H1 (cell line): ENCODE results near the gene IL36B. TPM values are rescaled to one million over a fixed set of nuclear protein-coding genes. Genes with fewer than 3 reads are reported as not detected.

Source experiments
- CTCF ChIA-PET: fragments of 300-600 bp; sonication (Branson Sonifier 250); formaldehyde crosslinking; loops from one replicate; lab custom pipeline; 2021; ENCODE audit not compliant: partially characterized antibody; lab: Charles Lee
- POLR2A ChIA-PET: fragments of 300-600 bp; sonication (Branson Sonifier 250); formaldehyde crosslinking; loops from one replicate; lab custom pipeline; 2021; ENCODE audit warnings: inconsistent platforms; ENCODE audit not compliant: partially characterized antibody; lab: Charles Lee
- DNase-seq, 2 experiments: peaks; one replicate each; pipeline versions ENCODE4 v3.0.0 to v3.0.0-alpha.2; 2010 to 2022; ENCODE audit warnings: low spot score in 2 of 2, low read depth in 1 of 2, mixed read lengths in 1 of 2
- FAIRE-seq: peaks from 2 replicates; lab custom pipeline; 2011; peaks lifted over from hg19 to GRCh38; lab: Jason Lieb, UNC
- H2AFZ ChIP-seq: 2 replicates; pipeline ENCODE4 v1.8.1; 2012; ENCODE audit warnings: low read length, inconsistent platforms
- H2AK5ac ChIP-seq: 2 replicates; pipeline ENCODE4 v1.6.1; 2013; ENCODE audit warnings: low read depth, low read length
- H2BK120ac ChIP-seq: replicated peaks from 2 replicates; pipeline ENCODE3; 2013; ENCODE audit warnings: low read depth, low read length, inconsistent platforms
- H2BK12ac ChIP-seq: 2 replicates; pipeline ENCODE4 v1.6.1; 2013; ENCODE audit warnings: low read depth, low read length
- H2BK15ac ChIP-seq: 2 replicates; pipeline ENCODE4 v1.6.1; 2013; ENCODE audit warnings: low read length
- H2BK20ac ChIP-seq: 2 replicates; pipeline ENCODE4 v1.6.1; 2013; ENCODE audit warnings: low read length
- H2BK5ac ChIP-seq: 2 replicates; pipeline ENCODE4 v1.6.1; 2013; ENCODE audit warnings: low read depth, low read length
- H3K14ac ChIP-seq: 2 replicates; pipeline ENCODE4 v1.6.1; 2013; ENCODE audit warnings: inconsistent platforms; ENCODE audit not compliant: insufficient read length
- H3K18ac ChIP-seq: 2 replicates; pipeline ENCODE4 v1.6.1; 2013; ENCODE audit warnings: low read length; ENCODE audit errors: extremely low read depth
- H3K23ac ChIP-seq: 2 replicates; pipeline ENCODE4 v1.6.1; 2013; ENCODE audit warnings: inconsistent platforms; ENCODE audit not compliant: insufficient read length
- H3K23me2 ChIP-seq: 2 replicates; pipeline ENCODE4 v1.6.1; 2013; ENCODE audit warnings: low read depth, low read length
- H3K27ac ChIP-seq: 2 replicates; pipeline ENCODE4 v1.6.1; 2011; ENCODE audit warnings: low read depth, low read length, inconsistent platforms
- H3K27me3 ChIP-seq, 4 experiments: replicated peaks in 1 of 4; 1 replicate in 1 of 4; 2 replicates in 3 of 4; pipeline versions ENCODE4 v1.6.1 to v1.8.1; 2011 to 2013; ENCODE audit warnings: low read length in 3 of 4, mild to moderate bottlenecking in 3 of 4, inconsistent platforms in 2 of 4, mixed read lengths in 2 of 4, moderate library complexity in 1 of 4; ENCODE audit not compliant: control insufficient read depth in 3 of 4, insufficient read depth in 3 of 4; ENCODE audit errors: extremely low read depth in 1 of 4
- H3K36me3 ChIP-seq, 4 experiments: 2 replicates each; pipeline versions ENCODE4 v1.6.1 to v1.8.1; 2011 to 2013; ENCODE audit warnings: mild to moderate bottlenecking in 4 of 4, low read length in 3 of 4, moderate library complexity in 2 of 4, control low read depth in 1 of 4, inconsistent platforms in 1 of 4; ENCODE audit not compliant: insufficient read depth in 4 of 4, control insufficient read depth in 2 of 4
- H3K4ac ChIP-seq: replicated peaks from 2 replicates; pipeline ENCODE3; 2013; ENCODE audit warnings: low read length, low read depth, mixed read lengths, inconsistent platforms; ENCODE audit not compliant: insufficient read length
- H3K4me1 ChIP-seq, 4 experiments: replicated peaks in 1 of 4; 1 replicate in 1 of 4; 2 replicates in 3 of 4; pipeline versions ENCODE4 v1.6.1 to v1.8.1; 2011 to 2013; ENCODE audit warnings: low read length in 3 of 4, inconsistent platforms in 2 of 4, mixed read lengths in 1 of 4; ENCODE audit not compliant: insufficient read depth in 4 of 4, control insufficient read depth in 3 of 4
- H3K4me2 ChIP-seq, 2 experiments: 2 replicates each; pipeline versions ENCODE4 v1.6.1 to v1.8.1; 2011 to 2013; ENCODE audit warnings: low read depth in 2 of 2, low read length in 2 of 2, control low read depth in 1 of 2, inconsistent platforms in 1 of 2, mild to moderate bottlenecking in 1 of 2; ENCODE audit not compliant: insufficient read depth in 1 of 2
- H3K4me3 ChIP-seq, 4 experiments: fragments of 200-600, 300-600 bp in 1 of 4; sonication (generic), shearing (Covaris generic), sonication (Bioruptor Twin) in 1 of 4; 2 replicates each; pipeline versions ENCODE4 v1.5.1 to v1.8.1; 2011 to 2016; ENCODE audit warnings: low read length in 4 of 4, low read depth in 3 of 4, control low read depth in 2 of 4, inconsistent platforms in 2 of 4, mild to moderate bottlenecking in 2 of 4, mixed read lengths in 1 of 4, moderate library complexity in 1 of 4; ENCODE audit not compliant: insufficient read depth in 2 of 4; ENCODE audit errors: extremely low read depth in 1 of 4
- H3K56ac ChIP-seq: replicated peaks from 2 replicates; pipeline ENCODE3; 2013; ENCODE audit warnings: low read depth, mild to moderate bottlenecking, mixed read lengths, low read length, inconsistent platforms; ENCODE audit not compliant: insufficient read length
- H3K79me1 ChIP-seq: 2 replicates; pipeline ENCODE4 v1.6.1; 2013; ENCODE audit warnings: low read depth, low read length, control low read depth
- H3K79me2 ChIP-seq, 2 experiments: 2 replicates each; pipeline versions ENCODE4 v1.6.1 to v1.8.1; 2012 to 2013; ENCODE audit warnings: low read length in 2 of 2, mild to moderate bottlenecking in 2 of 2, inconsistent platforms in 1 of 2; ENCODE audit not compliant: insufficient read depth in 2 of 2, control insufficient read depth in 1 of 2
- H3K9ac ChIP-seq, 4 experiments: replicated peaks in 1 of 4; 1 replicate in 1 of 4; 2 replicates in 3 of 4; pipeline versions ENCODE4 v1.6.1 to v1.8.1; 2011 to 2013; ENCODE audit warnings: low read depth in 3 of 4, low read length in 3 of 4, control low read depth in 2 of 4, mild to moderate bottlenecking in 2 of 4, moderate library complexity in 2 of 4, inconsistent platforms in 1 of 4; ENCODE audit errors: extremely low read depth in 1 of 4
- H3K9me3 ChIP-seq, 2 experiments: 2 replicates each; pipeline versions ENCODE4 v1.6.1 to v1.8.1; 2012 to 2013; ENCODE audit warnings: mild to moderate bottlenecking in 2 of 2, moderate library complexity in 2 of 2, control low read depth in 1 of 2, inconsistent platforms in 1 of 2, low read depth in 1 of 2, low read length in 1 of 2, mixed read lengths in 1 of 2; ENCODE audit not compliant: insufficient read depth in 2 of 2
- H4K20me1 ChIP-seq, 2 experiments: replicated peaks in 1 of 2; 2 replicates each; pipeline versions ENCODE3 to v1.8.1; 2011 to 2013; ENCODE audit warnings: inconsistent platforms in 2 of 2, low read length in 2 of 2, mild to moderate bottlenecking in 1 of 2; ENCODE audit not compliant: insufficient read depth in 2 of 2, control insufficient read depth in 1 of 2
- H4K5ac ChIP-seq: 2 replicates; pipeline ENCODE4 v1.6.1; 2013; ENCODE audit warnings: low read length, low read depth, mixed read lengths, inconsistent platforms; ENCODE audit not compliant: insufficient read length
- H4K8ac ChIP-seq: 2 replicates; pipeline ENCODE4 v1.8.0; 2013; ENCODE audit warnings: mild to moderate bottlenecking, moderate library complexity, low read length, inconsistent platforms; ENCODE audit not compliant: insufficient read depth; ENCODE audit errors: extremely low read depth
- H4K91ac ChIP-seq: replicated peaks from 2 replicates; pipeline ENCODE3; 2013; ENCODE audit warnings: low read length, mixed read lengths, inconsistent platforms; ENCODE audit not compliant: insufficient read length
- BCL11A ChIP-seq, 2 experiments: IDR thresholded peaks; one replicate each; pipeline ENCODE4 v1.6.1; 2011; ENCODE audit warnings: low read depth in 2 of 2, low read length in 2 of 2, mild to moderate bottlenecking in 2 of 2
- CBX5 ChIP-seq: fragments of 300-800, 300-1000 bp; sonication (generic); IDR thresholded peaks from 2 replicates; pipeline ENCODE4 v1.7.1; 2016; ENCODE audit warnings: antibody characterized with exemption, low read length, low read depth
- FOSL1 ChIP-seq: IDR thresholded peaks from 2 replicates; pipeline ENCODE4 v1.6.1; 2011; ENCODE audit warnings: mild to moderate bottlenecking, low read depth, low read length, moderate library complexity; ENCODE audit not compliant: insufficient read depth
- PHF8 ChIP-seq: fragments of 200-600 bp; sonication (generic); conservative IDR thresholded peaks from 2 replicates; pipeline ENCODE4 v1.7.1; 2012; ENCODE audit warnings: low read depth, mild to moderate bottlenecking, inconsistent platforms, low read length, moderate library complexity
- RFX5 ChIP-seq: IDR thresholded peaks from 2 replicates; pipeline ENCODE4 v1.6.1; 2011; ENCODE audit warnings: low read depth, low read length, improper control_type of control experiment, borderline replicate concordance
- USF2 ChIP-seq: IDR thresholded peaks from 2 replicates; pipeline ENCODE4 v1.6.1; 2011; ENCODE audit warnings: low read length, improper control_type of control experiment
- WGBS, 2 experiments: shearing (Covaris generic) in 1 of 2; methylation state at CpG; one replicate each; pipeline versions ENCODE4 v1.1.6 to v1.1.7; 2013 to 2015; ENCODE audit warnings: low lambda C conversion rate in 2 of 2, mixed read lengths in 2 of 2, inconsistent platforms in 1 of 2, low coverage in 1 of 2, missing lambda C conversion rate in 1 of 2; ENCODE audit not compliant: insufficient replicate concordance in 2 of 2, insufficient coverage in 1 of 2, insufficient read length in 1 of 2; ENCODE audit errors: extremely low coverage in 1 of 2, missing lambda C conversion rate in 1 of 2; 5-methylcytosine and 5-hydroxymethylcytosine counted together
- polyA plus RNA-seq, 7 experiments: library from polyadenylated mRNA; depleted of rRNA in 3 of 7; stranded (reverse) in 5 of 7; unstranded in 2 of 7; fragments of >200 nt in 5 of 7; fragments of 200-250 nt in 2 of 7; gene quantifications; 1 replicate in 5 of 7; 2 replicates in 1 of 7; 4 replicates in 1 of 7; pipeline versions ENCODE4 v1.2.1 to v1.2.3, GENCODE V29; 2011 to 2013; ENCODE audit warnings: missing spikeins in 2 of 7, mixed read lengths in 2 of 7
- total RNA-seq: library from RNA; stranded (reverse); fragmentation: NEBNext Ultra II Directional; extraction: Animal tissue kit (Norgen Biotek cat#: 25700); gene quantifications from 2 replicates; pipeline ENCODE4 v1.2.1, GENCODE V29; 2021

IL36B gene
- total and polyA plus RNA-seq, 2 of the 8 experiments (the other 6 are each of a cell fraction or from before 2014, with no cell fraction given): not detected

GRCh38 chr2:113027691-113028090 lies 25.0 kb downstream of the IL36B start:
- Histone ChIP-seq H3K27me3 (no peaks in the 10 kb centered on the region), H3K23me2 (no peaks in the 10 kb centered on the region), H3K27ac (no peak overlapping the region), H2BK5ac (no peak overlapping the region), H4K20me1 (no peaks in the 10 kb centered on the region), H4K8ac (no peak overlapping the region), H3K14ac (no peak overlapping the region), H3K9me3 (no peaks in the 10 kb centered on the region), H3K4me1 (peaks cover 0 to 6% (median 3%) of the 10 kb centered on the region in 4 experiments; a peak in 3 of 7 replicates)
- CTCF ChIA-PET: interaction anchor here (1.3 to 1.7 kb wide), 2 partner anchors 42 to 68 kb away, joined by 3 to 7 read pairs; no protein-coding TSS in a partner anchor
- DNase-seq (no peak), FAIRE-seq (no peak)
- TF ChIP-seq FOSL1: no peak
- TF ChIP-seq RFX5: no peak
- no peak for TF ChIP-seq CBX5
- TF ChIP-seq USF2: no peak
- no peak for TF ChIP-seq BCL11A (IDR thresholded peaks at IDR 0.05; ENCODE audit: low read depth in 2 of 2, low read length in 2 of 2)
- TF ChIP-seq PHF8: no peak
- TF ChIP-seq, all 59 proteins: peak for 0
- no peak overlapping the region for H3K23ac ChIP-seq
- POLR2A ChIA-PET: no interaction called here
- no peak overlapping the region for H3K9ac ChIP-seq
- no peak overlapping the region for H2BK120ac ChIP-seq
- H4K91ac ChIP-seq: no peak overlapping the region
- no peaks in the 10 kb centered on the region for H3K79me1 ChIP-seq
- no peak overlapping the region for H2BK15ac ChIP-seq
- no peak overlapping the region for H2BK20ac ChIP-seq
- H3K79me2 ChIP-seq: no peaks in the 10 kb centered on the region
- H4K5ac ChIP-seq: no peak overlapping the region
- H3K36me3 ChIP-seq: no peaks in the 10 kb centered on the region
- H2AK5ac ChIP-seq: no peak overlapping the region
- no peak overlapping the region for H3K18ac ChIP-seq
- H3K4me3 ChIP-seq: no peak overlapping the region
- H2BK12ac ChIP-seq: no peak overlapping the region
- H3K4me2 ChIP-seq: peak overlapping the region in 1 of 2 experiments; percentile 53; a peak in 2 of 4 replicates
- WGBS, 2 experiments: 75% methylated on average over 2 of the region's 2 CpGs; no CpG with 5 or more reads in 1 of the 2 experiments
- no peak overlapping the region for H3K4ac ChIP-seq
- no peak overlapping the region for H2AFZ ChIP-seq
- H3K56ac ChIP-seq: no peak overlapping the region
